NCI-H2227 (cell line): ENCODE data around the gene LTN1.
"Not testable (repeated sequence)": the region's sequence is repeated elsewhere in the genome, so short reads cannot be mapped to it uniquely, and the experiment has no call there.

Experiments
- DNase-seq: peaks from one replicate; lab custom pipeline; 2025; ENCODE audit not compliant: unreplicated experiment; lab: John Stamatoyannopoulos, UW

The LTN1 gene

GRCh38 chr21:28982637-28983036, 10.0 kb downstream of the LTN1 start:
- no peak for DNase-seq

GRCh38 chr21:28979092-28979491, 13.6 kb downstream of the LTN1 start:
- DNase-seq, result no peak

GRCh38 chr21:28975397-28975796, 17.3 kb downstream of the LTN1 start:
- DNase-seq, result no peak

- no peak for DNase-seq
Measured at GRCh38 chr21:28974531-28975227, 18.0 kb downstream of the LTN1 start.

- DNase-seq, result no peak
Measured at GRCh38 chr21:28972398-28972797, 20.3 kb downstream of the LTN1 start.

- no peak for DNase-seq
Measured at GRCh38 chr21:28971171-28971570, 21.5 kb downstream of the LTN1 start.

GRCh38 chr21:28963831-28964230, 28.8 kb downstream of the LTN1 start:
- no peak for DNase-seq

GRCh38 chr21:28962465-28962864, 30.2 kb downstream of the LTN1 start:
- no peak for DNase-seq

- DNase-seq, result no peak
Measured at GRCh38 chr21:28961927-28962326, 30.8 kb downstream of the LTN1 start.

- no peak for DNase-seq
Measured at GRCh38 chr21:28960245-28960644, 32.4 kb downstream of the LTN1 start.

GRCh38 chr21:28959367-28960099, 33.1 kb downstream of the LTN1 start:
- DNase-seq, result no peak

- DNase-seq, result no peak
Measured at GRCh38 chr21:28953247-28953646, 39.4 kb downstream of the LTN1 start.

GRCh38 chr21:28952686-28953085, 40.0 kb downstream of the LTN1 start:
- DNase-seq, result no peak

GRCh38 chr21:28949318-28949717, 43.4 kb downstream of the LTN1 start:
- DNase-seq, result no peak

GRCh38 chr21:28944296-28944695, 48.4 kb downstream of the LTN1 start:
- no peak for DNase-seq

GRCh38 chr21:28943631-28944030, 49.0 kb downstream of the LTN1 start:
- DNase-seq, result no peak

GRCh38 chr21:28938726-28939125, 54.0 kb downstream of the LTN1 start:
- DNase-seq, result no peak

- DNase-seq, result no peak
Measured at GRCh38 chr21:28937737-28938136, 54.9 kb downstream of the LTN1 start.

GRCh38 chr21:28936721-28937120, 56.0 kb downstream of the LTN1 start:
- DNase-seq, result no peak

- DNase-seq, result no peak
Measured at GRCh38 chr21:28936036-28936435, 56.6 kb downstream of the LTN1 start.

- no peak for DNase-seq
Measured at GRCh38 chr21:28932717-28933116, 60.0 kb downstream of the LTN1 start.

- DNase-seq, result not testable (repeated sequence)
Measured at GRCh38 chr21:28931708-28932372, 60.8 kb downstream of the LTN1 start.
